Stimulated activated CD4-positive, alpha-beta T cell treated with anti-CD3 and anti-CD28 coated beads, Interleukin-2, amount 100 ng/mL, for 48 hours (primary cell): ENCODE results near the gene OR2L13.
"Not testable (repeated sequence)": the region's sequence is repeated elsewhere in the genome, so short reads cannot be mapped to it uniquely, and the experiment has no call there.

Experiments
- DNase-seq, 2 donors: peaks; one replicate each; pipeline ENCODE4 v3.0.0-alpha.2; 2020

OR2L13 gene, protein sequence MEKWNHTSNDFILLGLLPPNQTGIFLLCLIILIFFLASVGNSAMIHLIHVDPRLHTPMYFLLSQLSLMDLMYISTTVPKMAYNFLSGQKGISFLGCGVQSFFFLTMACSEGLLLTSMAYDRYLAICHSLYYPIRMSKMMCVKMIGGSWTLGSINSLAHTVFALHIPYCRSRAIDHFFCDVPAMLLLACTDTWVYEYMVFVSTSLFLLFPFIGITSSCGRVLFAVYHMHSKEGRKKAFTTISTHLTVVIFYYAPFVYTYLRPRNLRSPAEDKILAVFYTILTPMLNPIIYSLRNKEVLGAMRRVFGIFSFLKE

DNA sequence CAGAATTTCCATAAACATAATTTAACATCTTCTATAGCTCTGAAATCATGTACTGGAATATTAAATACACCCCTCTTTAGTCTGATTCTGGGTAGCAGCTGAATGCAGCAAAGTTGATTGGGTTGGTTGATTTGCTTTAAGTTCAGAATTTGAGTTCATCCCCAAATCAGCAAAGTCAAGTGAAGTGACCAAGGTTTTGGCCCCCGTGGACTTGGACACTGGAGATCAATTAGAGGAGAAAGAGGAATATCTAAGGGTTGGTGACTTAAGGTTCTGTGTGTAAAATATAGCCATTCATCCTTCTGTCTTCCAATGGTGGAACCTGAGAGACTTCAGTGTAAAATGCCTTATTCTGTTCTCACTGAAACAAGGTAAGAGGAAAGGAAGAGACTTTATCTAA lies at the start of gene OR2L13:
OR2L13 (plus strand) TSS at position 301 of the 400 bp plus-strand sequence. CDS start 4,192 bp downstream, outside the sequence.
- DNase-seq = no peak

DNA sequence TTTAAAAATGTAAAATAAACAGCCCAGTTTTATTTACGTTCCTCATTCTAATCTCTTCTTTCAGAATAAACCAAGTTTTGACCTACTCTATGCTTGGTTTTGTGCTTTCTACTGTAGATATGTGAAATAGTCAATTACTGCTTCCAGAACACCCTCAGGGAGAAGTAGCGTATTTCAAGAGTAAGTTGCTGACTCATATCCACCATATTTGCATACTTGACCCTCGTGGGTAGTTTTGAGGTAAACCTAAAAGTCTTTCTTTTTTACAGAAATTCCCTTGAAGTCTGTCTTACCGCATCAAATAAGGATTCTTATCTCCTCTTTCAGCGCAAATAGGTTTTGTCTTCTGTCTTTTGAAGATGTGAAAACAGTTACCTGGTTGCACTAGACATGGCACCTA lies 49.8 kb upstream of the OR2L13 start:
- DNase-seq = no peak

DNA sequence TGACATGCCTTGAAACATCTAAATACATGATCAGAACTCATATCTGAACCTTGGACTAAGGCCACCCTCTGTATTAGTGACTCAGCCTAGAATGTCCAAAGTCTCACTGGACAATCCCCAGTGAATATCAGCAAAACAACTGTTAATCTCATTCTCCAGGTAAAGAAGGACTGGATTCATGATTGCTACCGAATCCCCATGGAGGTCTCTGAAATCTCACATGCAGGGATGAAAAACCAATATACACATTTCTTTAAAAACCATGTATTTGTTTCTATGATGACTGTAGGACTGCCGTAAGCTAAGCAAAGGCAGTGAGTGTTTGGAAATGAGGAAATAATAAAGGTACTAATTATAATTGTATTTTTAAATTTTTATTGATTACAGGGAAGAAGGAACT lies 48.4 kb upstream of the OR2L13 start, which contains the start of gene OR2L3:
OR2L3 (plus strand) TSS at position 301 of the 400 bp plus-strand sequence. CDS start 13,846 bp downstream, outside the sequence.
- DNase-seq = no peak

DNA sequence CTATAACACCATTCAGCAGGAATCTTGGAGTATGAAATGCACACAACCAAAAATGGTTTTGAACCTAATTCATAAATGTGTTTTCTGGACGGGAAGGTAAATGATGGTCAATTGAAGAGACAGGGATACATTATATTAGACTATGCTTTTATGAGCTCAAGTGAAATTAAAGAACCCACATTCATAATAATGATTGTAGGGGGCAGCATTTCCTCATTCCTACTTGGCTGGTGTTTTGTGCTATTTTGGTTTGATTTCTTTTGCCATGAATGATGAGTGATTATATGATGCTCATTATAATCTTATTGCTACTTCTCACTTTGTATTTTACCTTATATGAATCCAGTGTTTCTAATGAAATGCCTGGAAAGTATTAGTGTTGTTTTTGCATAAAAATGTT lies 48.0 kb upstream of the OR2L13 start:
- DNase-seq = no peak

DNA sequence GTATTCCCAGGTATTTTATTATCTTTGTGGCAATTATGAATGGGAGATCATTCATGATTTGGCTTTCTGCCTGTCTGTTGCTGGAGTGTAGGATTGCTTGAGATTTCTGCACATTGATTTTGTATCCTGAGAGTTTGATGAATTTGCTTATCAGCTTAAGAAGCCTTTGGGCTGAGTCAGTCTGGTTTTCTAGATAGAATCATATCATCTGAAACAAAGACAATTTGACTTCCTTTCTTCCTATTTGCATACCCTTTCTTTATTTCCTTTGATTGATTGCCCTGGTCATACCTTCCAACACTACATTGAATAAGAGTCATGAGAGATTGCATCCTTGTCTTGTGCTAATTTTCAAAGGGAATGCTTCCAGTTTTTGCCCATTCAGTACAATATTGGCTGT lies 40.3 kb upstream of the OR2L13 start:
- no peak for DNase-seq

DNA sequence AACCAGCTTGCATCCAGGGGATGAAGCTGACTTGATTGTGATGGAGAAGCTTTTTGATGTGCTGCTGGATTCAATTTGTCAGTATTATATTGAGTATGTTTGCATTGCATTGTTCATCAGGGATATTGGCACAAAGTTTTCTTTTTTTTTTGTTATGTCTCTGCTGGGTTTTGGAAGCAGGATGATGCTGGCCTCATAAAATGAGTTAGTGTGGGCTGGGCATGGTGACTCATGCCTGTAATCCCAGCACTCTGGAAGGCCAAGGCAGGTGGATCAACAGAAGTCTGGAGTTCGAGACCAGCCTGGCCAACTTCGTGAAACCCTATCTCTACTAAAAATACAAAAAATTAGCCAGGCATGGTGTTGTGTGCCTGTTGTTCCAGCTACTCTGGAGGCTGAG lies 39.7 kb upstream of the OR2L13 start:
- DNase-seq = no peak

DNA sequence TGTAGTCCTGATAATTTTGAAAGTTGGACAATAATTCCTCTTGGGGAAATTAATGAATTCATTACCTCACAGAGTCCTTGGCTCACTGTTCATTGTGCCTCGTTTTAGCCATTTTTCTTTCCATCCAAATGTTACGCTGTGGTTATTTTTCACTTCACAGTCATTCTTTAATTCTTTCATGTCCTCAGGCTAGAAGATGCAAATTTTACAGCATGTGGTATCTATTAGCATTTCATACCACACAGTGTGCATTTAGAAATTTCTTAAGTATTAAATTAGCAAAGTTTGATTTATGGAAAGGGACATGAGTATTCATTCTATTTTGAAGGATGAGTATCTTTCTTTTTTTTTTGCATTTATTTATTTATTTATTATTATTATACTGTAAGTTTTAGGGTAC lies 29.9 kb upstream of the OR2L13 start:
- DNase-seq = no peak

DNA sequence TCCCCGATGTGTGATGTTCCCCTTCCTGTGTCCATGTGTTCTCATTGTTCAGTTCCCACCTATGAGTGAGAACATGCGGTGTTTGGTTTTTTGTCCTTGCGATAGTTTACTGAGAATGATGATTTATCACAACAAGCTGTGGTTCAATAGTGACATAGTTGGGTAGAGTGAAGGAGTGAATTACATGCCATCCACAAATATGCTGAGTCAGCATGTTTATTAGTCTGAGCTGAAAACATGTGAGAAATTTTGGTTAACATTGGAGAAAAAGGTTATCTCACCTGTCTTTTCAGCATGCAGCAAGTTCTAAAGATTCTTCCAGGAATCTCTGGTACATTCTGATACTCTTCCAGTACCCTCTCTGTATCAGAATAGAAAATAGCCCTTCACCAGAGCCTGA lies 29.4 kb upstream of the OR2L13 start:
- DNase-seq = no peak

DNA sequence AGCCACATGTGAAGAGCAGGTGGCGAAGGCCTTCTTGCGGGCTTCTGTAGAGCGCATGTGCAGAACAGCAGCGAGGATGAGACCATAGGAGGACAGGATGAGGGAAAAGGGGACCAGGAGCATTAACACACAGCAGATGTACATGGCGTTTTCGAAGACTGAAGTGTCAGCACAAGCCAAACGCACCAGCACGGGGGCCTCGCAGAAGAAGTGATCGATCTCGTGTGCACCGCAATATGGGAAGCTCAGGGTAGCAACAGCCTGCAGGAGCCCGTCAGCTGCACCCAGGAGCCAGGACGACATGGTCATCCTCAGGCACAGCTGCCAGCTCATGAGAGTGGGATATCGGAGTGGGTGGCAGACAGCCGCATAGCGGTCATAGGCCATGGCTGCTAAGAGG lies 11.1 kb upstream of the OR2L13 start:
- not testable (repeated sequence) for DNase-seq

DNA sequence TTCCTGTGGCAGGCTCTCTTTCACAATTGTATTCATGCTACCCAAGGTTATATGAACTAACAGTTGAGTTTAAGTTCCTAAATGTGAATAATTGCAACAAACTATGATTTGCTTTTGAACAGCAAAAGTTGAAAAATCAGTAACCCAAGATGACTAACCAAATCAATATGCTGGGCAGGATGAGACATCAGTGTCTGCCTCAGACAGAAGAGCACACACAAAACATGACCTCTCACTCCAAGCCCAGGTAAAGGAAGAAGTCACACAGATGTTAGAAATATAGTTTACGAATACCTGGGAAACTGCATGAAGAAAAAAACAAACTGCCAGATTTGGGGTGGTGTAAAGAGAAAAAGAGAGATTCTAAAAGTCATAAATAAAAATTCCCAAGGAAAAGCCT lies 3.5 kb downstream of the OR2L13 start:
- no peak for DNase-seq

DNA sequence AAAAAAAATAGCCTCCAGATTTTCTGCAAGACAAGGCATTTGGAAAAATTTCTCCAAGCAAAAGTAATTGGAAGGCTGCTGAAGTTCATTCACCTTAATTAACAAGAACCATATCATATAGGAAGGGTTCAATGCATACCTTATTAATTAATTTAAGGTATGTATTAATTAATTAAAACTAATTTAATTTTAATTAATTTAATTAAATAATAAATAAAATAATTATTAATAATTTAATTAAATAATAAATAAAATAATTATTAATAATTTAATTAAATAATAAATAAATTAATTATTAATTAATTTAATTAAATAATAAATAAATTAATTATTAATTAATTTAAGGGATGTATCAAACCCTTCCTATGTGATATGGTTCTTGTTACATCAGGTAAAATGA lies 7.9 kb downstream of the OR2L13 start:
- DNase-seq = no peak

DNA sequence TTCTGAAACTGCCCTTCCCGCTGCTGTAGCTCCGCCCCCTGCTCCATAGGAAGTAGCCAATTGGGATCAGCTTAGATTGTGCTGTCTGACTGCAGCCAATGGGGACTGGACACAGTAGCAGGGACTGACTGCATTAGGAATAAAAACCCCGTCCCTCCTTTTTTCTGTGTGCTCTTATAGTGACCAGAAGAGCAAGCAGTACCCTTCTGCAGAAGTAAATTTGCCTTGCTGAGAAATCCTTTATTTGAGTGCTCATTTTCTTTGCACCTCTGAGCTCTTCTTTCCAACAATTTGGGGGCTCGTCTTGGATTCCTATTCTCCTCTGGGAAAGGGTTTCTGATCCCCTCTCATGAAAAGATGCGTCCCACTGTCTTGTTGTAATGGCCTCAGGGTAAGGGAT lies 16.2 kb downstream of the OR2L13 start:
- DNase-seq = no peak

DNA sequence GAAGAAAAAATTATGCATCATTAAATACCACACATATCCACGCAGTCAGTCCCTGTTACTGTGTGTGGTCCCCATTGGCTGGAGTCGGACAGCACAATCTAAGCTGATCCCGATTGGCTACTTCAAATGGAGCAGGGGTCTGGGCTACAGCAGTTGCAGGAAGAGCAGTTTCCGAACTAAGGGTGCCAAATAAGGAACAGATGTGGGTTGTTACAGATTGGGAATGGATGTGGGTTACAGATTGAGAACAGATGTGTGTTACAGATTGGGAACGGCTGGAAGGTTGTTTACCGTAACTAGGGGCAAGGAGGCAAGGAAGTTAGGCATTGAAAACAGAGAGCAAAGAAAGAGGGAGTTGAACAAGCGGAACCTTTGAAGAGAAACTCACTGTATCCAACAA lies 19.9 kb downstream of the OR2L13 start:
- DNase-seq = no peak

DNA sequence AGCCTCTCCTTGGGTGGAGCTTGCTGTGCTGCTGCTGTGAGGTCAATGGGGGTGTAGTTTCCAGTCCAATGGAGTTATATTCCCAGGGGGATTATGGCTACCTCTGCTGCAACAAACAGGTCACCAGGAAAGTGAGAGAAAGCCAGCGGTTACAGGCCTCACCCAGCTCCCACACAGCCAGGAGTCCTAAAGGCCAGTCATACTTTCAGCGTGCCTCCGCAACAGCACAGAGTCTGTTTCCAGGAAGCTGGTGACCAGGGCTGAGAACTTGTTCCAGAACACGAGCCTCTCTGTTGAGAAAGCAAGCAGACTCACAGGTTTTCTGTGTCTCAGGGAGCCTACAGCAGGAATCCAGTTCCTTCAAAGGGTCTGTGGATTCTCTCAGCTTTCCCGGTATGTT lies 32.7 kb downstream of the OR2L13 start:
- no peak for DNase-seq

DNA sequence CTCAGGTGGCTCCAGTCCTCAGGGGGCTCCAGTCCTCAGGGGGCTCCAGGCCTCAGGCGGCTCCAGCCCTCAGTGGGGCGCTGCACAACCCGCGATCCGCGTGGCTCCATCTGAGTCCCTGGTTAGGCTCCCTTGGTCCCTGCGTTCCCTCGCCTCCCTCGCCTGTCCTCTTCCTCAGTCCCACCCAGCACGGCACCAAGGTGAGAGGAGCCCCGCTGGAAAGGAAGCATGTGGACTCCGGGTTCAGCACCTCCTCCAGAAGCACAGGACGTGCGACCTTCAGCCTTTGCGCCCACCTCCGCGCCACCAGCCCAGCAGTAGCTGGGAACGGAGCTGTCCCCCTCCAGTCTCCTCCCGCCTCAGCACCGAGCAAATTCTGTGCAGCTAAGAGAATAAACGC lies 41.8 kb downstream of the OR2L13 start:
- no peak for DNase-seq

DNA sequence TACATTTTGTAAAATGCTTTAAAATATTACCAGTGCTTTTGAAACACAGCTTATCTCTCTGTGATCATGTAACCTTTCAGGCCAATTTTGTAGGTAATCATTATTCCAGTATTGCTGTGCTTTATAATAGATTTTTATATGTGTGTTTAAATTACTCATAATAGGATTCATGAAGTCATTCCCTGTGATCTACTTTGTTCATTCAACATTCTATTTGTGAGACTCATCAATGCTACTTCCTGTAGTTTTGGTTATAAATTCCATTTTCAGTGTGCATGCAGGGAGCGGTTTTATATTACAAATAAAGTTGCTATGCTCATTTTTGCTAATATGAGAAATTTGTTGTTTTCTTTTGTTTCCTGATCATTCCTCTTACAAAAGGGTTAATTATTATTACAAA lies 45.9 kb downstream of the OR2L13 start:
- no peak for DNase-seq

DNA sequence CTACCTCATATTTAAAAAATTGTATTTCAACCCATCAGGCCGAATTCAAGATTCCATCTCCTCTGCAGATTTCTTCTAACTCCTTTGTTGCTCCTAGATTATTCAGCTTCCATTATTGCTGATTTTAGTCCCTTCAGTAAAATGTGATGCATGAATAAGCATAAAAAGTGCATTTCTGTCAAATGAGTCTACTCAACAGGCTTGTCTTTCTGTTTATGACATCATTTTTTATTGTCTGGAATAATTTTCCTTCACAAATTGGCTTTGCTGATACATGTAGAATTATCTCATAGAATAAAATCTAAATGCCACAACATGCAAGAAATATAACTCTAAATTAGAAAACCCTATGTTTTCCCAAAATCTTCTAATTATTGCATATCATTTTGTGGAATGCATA lies 48.3 kb downstream of the OR2L13 start:
- DNase-seq = no peak

DNA sequence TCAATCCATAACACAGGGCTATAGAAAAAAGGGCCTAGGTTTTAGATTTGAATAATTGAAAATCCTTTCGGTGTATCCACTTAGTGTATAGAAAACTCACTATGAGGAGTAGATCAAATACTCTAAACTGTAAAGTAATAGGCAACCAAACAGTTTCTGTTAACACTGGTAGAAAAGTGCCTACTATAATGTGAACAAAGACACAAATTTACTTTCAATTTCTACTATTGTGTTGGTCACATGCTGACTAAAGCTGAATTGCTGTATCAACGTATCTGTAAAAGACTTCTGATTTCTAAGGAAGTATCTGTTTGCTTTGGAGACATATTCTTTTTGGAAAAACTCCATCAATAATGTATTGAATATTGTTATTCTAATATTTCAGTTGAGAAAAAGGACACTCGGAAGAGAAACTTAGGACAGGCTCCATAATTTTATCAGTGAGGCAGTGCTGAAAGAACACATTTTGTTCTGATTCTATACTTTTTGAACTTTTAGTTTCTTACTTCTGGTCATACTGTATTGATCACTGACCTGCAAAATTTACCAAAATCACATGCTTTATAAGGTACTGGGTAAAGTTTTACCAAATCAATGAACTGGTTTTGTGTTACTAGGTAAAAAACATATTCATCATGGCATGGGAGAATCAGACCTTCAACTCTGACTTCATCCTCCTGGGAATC lies 49.7 kb downstream of the OR2L13 start, which contains the start of gene OR2M5:
OR2M5 (plus strand) TSS at position 636 of the 686 bp plus-strand sequence; CDS start at position 636, 0 bp downstream.
- no peak for DNase-seq
